IgD-negative memory B cell (primary cell): ENCODE data around the gene C6orf120. TPM values are rescaled to one million over a fixed set of nuclear protein-coding genes. Genes with fewer than 3 reads are reported as not detected.

ENCODE experiments used
- H3K27ac Mint-ChIP-seq, 3 donors: one replicate each; pipeline ENCODE4 v1.8.0; 2020 to 2022; ENCODE audit warnings: mild to moderate bottlenecking in 3 of 3, mixed read lengths in 3 of 3, moderate library complexity in 1 of 3
- H3K27me3 Mint-ChIP-seq: one replicate; pipeline ENCODE4 v1.8.0; 2021; ENCODE audit warnings: mixed read lengths
- H3K36me3 Mint-ChIP-seq: one replicate; pipeline ENCODE4 v1.8.0; 2020; ENCODE audit warnings: mild to moderate bottlenecking, mixed read lengths
- H3K4me1 Mint-ChIP-seq, 3 donors: one replicate each; pipeline ENCODE4 v1.8.0; 2020 to 2022; ENCODE audit warnings: mixed read lengths in 3 of 3, mild to moderate bottlenecking in 1 of 3
- H3K4me3 Mint-ChIP-seq, 4 donors: one replicate each; pipeline ENCODE4 v1.8.0; 2020 to 2022; ENCODE audit warnings: mild to moderate bottlenecking in 4 of 4, mixed read lengths in 4 of 4, moderate library complexity in 3 of 4
- H3K9me3 Mint-ChIP-seq, 3 donors: one replicate each; pipeline ENCODE4 v1.8.0; 2020 to 2021; ENCODE audit warnings: mixed read lengths in 3 of 3, mild to moderate bottlenecking in 1 of 3
- polyA plus RNA-seq: library from polyadenylated mRNA; unstranded; fragments of 300-500 nt; fragmentation: Illumina TruSeq; gene quantifications from one replicate; pipeline ENCODE4 v1.2.3, GENCODE V29; 2021

The C6orf120 gene
- polyA plus RNA-seq, 1 donor from 2014 or later: 7.8 TPM

DNA sequence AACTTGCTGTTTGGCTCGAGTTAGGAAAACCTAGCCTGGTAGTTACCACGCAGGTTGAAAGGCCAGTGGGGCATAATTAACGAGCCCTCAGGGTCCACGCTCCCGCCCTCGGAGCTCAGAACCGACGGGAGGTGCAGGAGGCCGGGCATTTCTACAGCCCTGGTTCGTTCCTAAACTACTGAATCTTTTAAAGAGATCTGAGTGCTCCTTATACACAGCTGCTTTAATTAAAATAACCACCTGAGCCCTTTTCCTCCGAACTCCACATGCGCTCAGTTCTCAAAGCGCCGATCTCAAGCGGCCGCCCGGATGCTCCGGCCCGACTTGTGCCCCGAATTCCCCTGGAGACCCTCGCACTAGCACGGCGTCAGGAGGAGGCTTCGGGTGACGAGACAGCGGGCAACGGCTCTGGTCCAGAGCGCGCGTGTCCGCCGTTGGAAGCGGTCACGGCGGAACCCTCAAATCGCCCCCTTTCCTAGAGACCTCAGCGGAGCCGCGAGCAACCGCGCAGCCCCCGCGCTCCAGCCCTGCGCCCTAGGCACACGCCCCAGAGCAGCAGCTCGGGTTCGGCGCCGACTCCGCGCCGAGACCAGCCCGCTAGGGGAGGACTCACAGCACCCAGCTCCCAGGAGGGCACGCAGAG, 494 bp upstream of the C6orf120 start:
- H3K9me3 Mint-ChIP-seq: no peaks in the 10 kb centered on the region
- no peaks in the 10 kb centered on the region for H3K36me3 Mint-ChIP-seq
- no peaks in the 10 kb centered on the region for H3K27me3 Mint-ChIP-seq
- H3K4me3 Mint-ChIP-seq: peak overlapping the region; percentile 89 to 98 (median 95)
- H3K4me1 Mint-ChIP-seq: peaks cover 28 to 38% (median 29%) of the 10 kb centered on the region in 3 donors
- H3K27ac Mint-ChIP-seq: peak overlapping the region; percentile 89 to 94 (median 94)

DNA sequence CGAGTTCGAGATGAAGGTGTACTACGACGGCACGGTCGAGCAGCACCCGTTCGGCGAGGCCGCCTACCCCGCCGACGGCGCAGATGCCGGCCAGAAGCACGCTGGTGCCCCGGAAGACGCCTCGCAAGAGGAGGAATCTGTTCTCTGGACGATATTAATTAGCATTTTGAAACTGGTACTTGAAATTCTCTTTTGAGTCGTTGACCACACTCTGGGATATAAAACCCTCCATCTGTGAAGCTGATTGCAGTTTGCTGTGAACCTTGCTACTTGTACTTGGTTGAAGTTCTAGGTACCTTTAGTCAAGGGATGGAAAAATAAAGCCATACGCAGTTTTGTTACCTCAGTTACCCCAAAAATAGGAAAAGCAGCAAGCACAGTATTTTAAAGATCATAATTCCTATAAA, 917 bp downstream of the C6orf120 start:
- H3K27ac Mint-ChIP-seq: peak overlapping the region; percentile 89 to 94 (median 91)

DNA sequence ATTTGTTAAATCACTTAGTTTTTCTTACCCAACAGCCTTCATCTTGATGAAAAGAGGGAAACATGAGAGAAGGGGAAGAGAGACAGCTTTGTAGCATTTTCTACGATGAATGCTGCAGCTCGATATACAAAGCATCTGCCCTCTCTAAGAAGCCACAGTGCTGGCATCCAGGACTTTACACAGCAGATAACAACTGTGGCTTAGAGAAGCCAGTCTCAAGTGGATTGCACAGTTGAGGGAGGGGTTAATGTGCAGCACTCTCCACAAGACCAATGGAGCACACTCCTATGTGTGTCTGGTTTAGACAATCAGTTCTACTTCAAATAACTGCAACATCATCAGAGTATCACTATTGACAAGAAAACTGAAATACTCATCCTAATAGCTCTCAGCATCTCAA, 5.8 kb downstream of the C6orf120 start:
- Mint-ChIP-seq H3K27me3 (no peaks in the 10 kb centered on the region), H3K4me1 (peaks cover 36 to 38% (median 37%) of the 10 kb centered on the region in 3 donors), H3K36me3 (no peaks in the 10 kb centered on the region), H3K27ac (no peak overlapping the region), H3K4me3 (no peak overlapping the region), H3K9me3 (no peaks in the 10 kb centered on the region)

More for the DNA sequence above, 917 bp downstream of the C6orf120 start:
- Mint-ChIP-seq H3K9me3 (no peaks in the 10 kb centered on the region), H3K4me1 (peaks cover 34 to 41% (median 37%) of the 10 kb centered on the region in 3 donors), H3K36me3 (no peaks in the 10 kb centered on the region), H3K27me3 (no peaks in the 10 kb centered on the region), H3K4me3 (peak overlapping the region; percentile 89 to 95 (median 92))

DNA sequence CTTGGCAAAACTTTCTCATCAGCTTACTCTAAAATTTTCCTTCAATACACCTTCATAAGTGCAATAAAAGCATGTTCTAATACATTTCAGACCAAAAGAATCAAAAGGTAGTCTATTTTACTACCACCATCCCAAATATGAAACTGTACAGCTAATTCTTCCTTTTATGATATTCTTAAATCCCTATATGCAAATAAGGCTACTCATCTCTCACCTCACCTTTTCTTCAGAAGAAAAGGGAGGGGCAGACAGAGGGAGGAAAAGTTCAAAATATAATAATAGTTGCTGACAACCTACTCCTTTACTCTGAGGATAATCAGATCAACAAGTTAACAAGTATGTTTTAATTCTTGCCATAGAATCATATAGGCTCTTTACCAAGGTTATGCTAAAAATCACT, 7.4 kb downstream of the C6orf120 start:
- Mint-ChIP-seq H3K9me3 (no peaks in the 10 kb centered on the region), H3K36me3 (no peaks in the 10 kb centered on the region), H3K27me3 (no peaks in the 10 kb centered on the region), H3K4me3 (no peak overlapping the region), H3K27ac (no peak overlapping the region), H3K4me1 (peaks cover 23 to 24% (median 24%) of the 10 kb centered on the region in 3 donors)

DNA sequence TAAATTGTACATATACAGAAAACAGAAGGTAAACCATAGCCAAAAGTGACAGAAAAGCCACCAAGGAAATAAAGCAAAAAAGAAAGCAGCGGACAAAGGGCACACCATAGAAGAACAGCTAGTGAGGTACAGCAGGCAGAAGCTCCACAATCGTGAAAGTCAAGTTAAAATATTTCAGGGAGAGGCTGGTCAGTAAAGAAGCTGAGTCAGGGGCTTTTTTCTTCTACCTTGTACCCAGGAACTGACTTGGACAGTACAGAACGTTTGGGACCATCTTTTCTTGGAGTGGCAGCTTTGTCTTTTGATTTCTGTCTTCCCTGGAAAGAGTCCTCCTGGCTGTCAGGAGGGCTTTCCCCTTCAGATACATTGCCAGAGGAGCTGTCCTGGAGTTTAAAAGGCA, 8.1 kb downstream of the C6orf120 start:
- Mint-ChIP-seq H3K36me3 (no peaks in the 10 kb centered on the region), H3K27ac (no peak overlapping the region), H3K4me3 (no peak overlapping the region), H3K9me3 (no peaks in the 10 kb centered on the region), H3K4me1 (peaks cover 20 to 22% (median 21%) of the 10 kb centered on the region in 3 donors), H3K27me3 (no peaks in the 10 kb centered on the region)

DNA sequence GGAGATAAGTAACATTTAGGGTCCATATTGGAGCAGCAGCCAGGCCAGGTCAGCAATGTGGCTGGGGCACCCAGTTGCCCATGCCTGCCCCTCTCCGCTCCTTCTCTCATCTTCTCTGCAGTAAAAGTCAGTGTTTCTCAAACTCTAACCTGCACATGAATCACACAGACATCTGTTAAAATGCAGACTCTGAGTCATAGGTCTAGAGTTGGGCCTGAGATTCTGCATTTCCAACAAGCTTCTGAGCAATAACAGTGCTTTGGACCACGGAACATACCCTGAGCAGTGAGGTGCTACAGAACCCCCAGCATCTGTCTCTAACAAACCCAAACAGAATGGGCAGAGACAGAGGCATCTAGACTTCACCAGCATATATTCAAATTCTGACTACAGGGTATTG, 12.3 kb downstream of the C6orf120 start:
- Mint-ChIP-seq H3K27me3 (no peaks in the 10 kb centered on the region), H3K36me3 (peaks cover 3% of the 10 kb centered on the region), H3K4me3 (no peak overlapping the region), H3K4me1 (peaks cover 4 to 8% (median 5%) of the 10 kb centered on the region in 3 donors), H3K27ac (no peak overlapping the region), H3K9me3 (no peaks in the 10 kb centered on the region)

DNA sequence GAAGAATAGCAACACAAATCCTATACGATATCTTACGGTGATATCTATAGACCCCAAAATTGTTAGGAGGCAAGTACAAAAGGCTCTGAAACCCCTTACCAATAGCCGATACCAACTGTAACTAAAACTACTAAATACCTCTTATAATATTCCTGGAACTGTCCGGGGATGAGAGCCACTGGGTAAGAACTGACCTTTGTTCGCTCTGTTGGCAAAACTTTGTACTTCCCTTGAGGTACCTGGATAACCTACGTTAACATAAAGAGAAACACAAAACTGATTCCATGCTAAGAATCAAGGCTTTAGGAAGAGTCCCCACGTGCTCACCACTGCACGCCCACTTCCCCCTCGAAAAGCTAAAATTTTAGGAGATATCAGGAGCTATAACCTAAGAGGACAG, 12.7 kb downstream of the C6orf120 start:
- no peaks in the 10 kb centered on the region for H3K27me3 Mint-ChIP-seq
- H3K27ac Mint-ChIP-seq: no peak overlapping the region
- H3K4me3 Mint-ChIP-seq: no peak overlapping the region
- no peaks in the 10 kb centered on the region for H3K9me3 Mint-ChIP-seq
- H3K4me1 Mint-ChIP-seq: peaks cover 2 to 12% (median 2%) of the 10 kb centered on the region in 3 donors
- H3K36me3 Mint-ChIP-seq: peaks cover 3% of the 10 kb centered on the region

DNA sequence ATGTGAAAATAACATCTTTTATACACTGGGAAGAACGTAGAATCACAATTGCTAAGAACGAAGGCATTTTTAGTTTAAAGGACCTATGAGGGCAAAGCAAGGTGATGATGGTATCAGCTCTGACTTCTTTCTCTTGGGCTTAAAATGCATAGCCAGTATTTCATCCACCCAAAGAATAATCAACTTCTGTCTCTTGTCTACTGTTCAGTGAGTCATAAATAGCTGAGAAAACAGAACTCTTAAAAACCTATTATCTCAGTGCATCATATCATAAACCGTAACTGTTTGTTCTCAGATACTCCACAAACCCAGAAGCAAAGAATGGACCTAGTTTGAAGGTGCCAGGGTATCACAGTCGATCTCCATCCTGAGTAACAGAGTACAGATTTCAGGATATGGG, 17.2 kb downstream of the C6orf120 start:
- peaks cover 3% of the 10 kb centered on the region for H3K36me3 Mint-ChIP-seq
- peak overlapping the region in 1 of 3 donors; percentile 10 for H3K27ac Mint-ChIP-seq
- H3K9me3 Mint-ChIP-seq: no peaks in the 10 kb centered on the region
- no peaks in the 10 kb centered on the region for H3K27me3 Mint-ChIP-seq
- peaks cover 9 to 28% (median 17%) of the 10 kb centered on the region in 3 donors for H3K4me1 Mint-ChIP-seq
- no peak overlapping the region for H3K4me3 Mint-ChIP-seq

DNA sequence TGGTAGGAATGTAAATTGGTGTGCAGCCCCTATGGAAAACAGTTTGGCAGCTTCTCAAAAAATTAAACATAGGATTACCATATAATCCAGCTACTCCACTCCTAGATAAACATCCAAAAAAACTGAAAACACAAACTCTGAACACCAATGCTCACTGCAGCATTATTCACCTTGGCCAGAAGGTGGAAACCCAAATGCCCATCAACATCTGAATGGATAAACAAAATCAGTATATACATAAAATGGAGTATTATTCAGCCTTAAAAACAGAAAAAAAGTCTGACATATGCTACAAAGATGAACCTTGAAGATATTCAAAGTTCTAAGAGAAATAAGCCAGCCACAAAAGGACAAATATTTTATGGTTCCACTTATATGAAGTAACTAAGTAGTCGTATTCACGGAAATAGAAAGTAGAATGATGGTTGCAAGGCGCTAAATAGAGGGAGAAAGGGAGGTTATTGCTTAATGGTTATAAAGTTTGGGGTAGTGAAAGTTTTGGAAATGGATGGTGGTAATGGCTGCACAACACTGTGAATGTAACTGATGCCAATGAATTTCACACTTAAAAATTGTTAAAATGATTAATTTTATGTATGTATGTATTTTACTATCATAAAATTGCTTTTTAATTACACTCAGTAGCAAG, 18.4 kb downstream of the C6orf120 start:
- Mint-ChIP-seq H3K4me1 (peaks cover 11 to 27% (median 21%) of the 10 kb centered on the region in 3 donors), H3K27ac (peak overlapping the region in 2 of 3 donors; percentile 29 to 62), H3K9me3 (no peaks in the 10 kb centered on the region), H3K27me3 (no peaks in the 10 kb centered on the region), H3K4me3 (peak overlapping the region in 1 of 4 donors; percentile 84), H3K36me3 (peaks cover 3% of the 10 kb centered on the region)

DNA sequence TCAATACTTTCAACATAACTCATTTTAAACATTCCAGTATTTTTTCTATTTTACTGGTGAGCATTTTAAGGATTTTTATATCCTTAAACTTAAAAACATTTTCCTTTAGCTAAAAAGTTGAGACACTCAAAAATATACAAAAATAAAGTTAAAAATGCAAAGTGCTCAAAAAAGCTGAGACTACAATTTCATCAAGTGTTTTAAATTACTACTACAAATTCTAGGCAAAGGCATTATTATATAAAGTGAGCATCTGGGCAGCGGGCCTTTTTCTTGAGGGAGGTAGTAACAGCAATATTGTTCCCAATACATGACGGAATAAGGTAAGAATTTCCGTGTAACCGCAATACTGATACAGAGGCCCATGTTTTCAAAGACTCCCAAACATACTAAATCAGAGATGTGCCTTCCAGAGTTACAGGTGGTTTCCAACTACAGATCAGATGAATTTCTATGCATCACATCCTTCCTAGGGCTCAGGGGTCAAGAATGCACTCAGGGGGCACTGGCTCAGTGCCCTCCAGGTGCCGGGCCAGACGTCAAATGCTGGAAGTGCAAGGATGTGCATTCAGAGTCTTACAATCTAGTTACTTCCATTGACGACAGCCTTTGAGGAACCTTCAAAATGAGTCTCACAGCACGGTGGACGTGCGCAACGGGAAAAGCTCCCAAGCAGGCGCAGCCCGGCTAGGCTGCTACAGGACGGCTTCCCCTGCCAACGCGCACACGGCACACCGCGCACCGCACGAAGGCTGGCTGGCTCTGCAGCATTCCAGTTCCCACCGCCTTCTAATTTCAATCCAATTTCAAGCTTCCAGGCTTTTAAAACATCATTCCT, 20.7 kb downstream of the C6orf120 start:
- H3K36me3 Mint-ChIP-seq: no peaks in the 10 kb centered on the region
- peak overlapping the region; percentile 91 to 99 (median 92) for H3K27ac Mint-ChIP-seq
- H3K9me3 Mint-ChIP-seq: no peaks in the 10 kb centered on the region
- peaks cover 11 to 27% (median 24%) of the 10 kb centered on the region in 3 donors for H3K4me1 Mint-ChIP-seq
- no peaks in the 10 kb centered on the region for H3K27me3 Mint-ChIP-seq
- peak overlapping the region; percentile 91 to 97 (median 94) for H3K4me3 Mint-ChIP-seq

DNA sequence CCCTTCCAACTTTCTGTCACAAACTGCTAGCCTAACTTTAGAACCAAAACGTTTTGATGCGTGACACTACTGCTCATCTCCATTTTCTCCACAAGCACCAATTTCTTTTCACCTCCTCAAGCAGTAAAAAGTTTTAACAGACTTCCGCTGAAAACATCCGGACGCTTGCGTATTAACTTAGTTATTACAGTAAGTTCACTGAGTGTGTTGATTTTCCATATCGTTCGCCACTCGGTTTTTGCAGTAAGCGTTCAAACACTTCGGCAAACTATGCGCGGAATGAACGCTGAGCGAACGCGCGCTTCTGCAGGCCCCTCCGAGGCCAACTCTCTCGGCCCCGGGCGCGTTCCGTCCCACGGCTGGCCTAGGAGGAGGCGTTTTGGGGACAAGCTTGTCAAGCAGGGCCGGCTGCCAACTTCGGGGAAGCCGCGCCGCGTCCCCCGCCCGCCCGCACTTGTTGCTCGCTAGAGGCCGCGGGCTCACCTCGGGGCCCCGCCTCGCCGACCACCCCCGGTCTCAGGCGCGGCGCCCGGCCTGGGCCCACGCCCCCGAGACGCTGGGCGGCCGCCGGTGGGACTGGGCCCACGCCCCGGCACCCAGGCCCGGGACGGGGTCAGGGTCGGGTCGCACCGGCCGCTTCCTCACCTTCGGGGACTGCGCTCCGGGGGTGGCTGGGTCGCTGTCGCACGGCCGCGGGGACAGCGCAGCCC, 21.4 kb downstream of the C6orf120 start:
- H3K27me3 Mint-ChIP-seq: no peaks in the 10 kb centered on the region
- H3K27ac Mint-ChIP-seq: peak overlapping the region; percentile 91 to 99 (median 92)
- peaks cover 11 to 27% (median 24%) of the 10 kb centered on the region in 3 donors for H3K4me1 Mint-ChIP-seq
- no peaks in the 10 kb centered on the region for H3K36me3 Mint-ChIP-seq
- peak overlapping the region; percentile 91 to 97 (median 94) for H3K4me3 Mint-ChIP-seq
- no peaks in the 10 kb centered on the region for H3K9me3 Mint-ChIP-seq

DNA sequence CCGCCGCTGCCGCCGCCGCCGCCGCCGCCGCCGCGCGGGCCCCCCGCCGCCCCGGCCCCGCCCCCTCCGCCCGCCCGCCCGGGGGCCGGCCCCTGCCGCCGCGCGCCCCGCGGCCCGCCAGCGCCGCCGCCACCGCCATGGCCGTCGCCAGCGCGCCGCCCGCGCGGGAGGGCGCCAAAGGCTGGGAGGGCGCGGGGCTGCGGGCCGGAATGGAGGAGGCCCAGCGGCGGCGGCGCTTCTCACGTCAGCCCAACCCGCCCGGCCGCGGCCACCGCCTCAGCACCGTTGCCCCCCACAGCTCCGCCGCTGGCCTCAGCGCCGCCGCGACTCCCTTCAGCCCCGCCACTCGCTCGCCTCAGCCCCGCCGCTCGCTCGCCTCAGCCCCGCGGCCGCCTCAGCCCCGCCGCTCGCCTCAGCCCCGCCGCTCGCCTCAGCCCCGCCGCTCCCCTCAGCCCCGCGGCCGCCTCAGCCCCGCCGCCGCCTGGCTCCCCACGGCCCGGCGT, 22.1 kb downstream of the C6orf120 start:
- no peaks in the 10 kb centered on the region for H3K36me3 Mint-ChIP-seq
- H3K4me1 Mint-ChIP-seq: peaks cover 11 to 26% (median 24%) of the 10 kb centered on the region in 3 donors
- no peaks in the 10 kb centered on the region for H3K27me3 Mint-ChIP-seq
- peak overlapping the region in 3 of 4 donors; percentile 46 to 80 (median 79) for H3K4me3 Mint-ChIP-seq
- H3K27ac Mint-ChIP-seq: peak overlapping the region in 1 of 3 donors; percentile 76
- H3K9me3 Mint-ChIP-seq: no peaks in the 10 kb centered on the region

DNA sequence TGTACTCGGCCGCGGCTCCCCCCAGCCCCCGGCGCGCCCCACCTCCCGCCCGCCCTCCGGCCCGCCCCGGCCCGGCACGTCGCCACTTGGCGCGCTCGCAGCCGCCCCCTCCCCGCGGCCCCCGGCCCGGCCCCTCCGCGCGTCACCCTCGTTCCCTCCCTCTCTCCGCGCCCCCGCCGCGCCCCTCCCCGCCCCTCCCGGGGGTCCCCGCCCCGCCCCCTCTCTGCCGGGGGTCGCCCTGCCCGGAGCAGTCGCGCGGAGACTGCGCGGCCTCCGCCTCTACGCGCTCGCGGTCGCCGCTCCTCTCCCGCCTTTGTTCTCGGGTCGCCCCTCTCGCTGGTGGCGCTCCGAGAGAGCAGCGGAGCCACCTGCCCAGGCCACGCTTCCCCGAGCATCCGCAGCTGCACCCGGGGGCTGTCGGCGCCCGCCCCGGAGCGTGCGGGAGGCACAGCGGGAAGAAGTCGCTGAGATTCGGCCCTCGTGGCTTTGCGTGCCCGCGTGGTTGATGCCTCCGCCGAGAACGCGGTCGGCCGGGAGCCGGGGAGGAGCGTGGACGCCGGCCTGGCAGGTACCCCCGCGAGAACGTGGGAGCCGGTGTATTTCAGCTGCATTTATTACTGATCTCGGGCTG, 22.7 kb downstream of the C6orf120 start, which contains the start of gene PHF10:
TSS of gene PHF10 (minus strand) at position 7 of the 631 bp plus-strand sequence. CDS start 569 bp downstream, outside the sequence.
- Mint-ChIP-seq H3K4me1 (peaks cover 11 to 24% (median 21%) of the 10 kb centered on the region in 3 donors), H3K27ac (peak within 1 kb of the TSS; percentile 91 to 99 (median 92)), H3K36me3 (no peaks in the 10 kb centered on the region), H3K27me3 (no peaks in the 10 kb centered on the region), H3K9me3 (no peaks in the 10 kb centered on the region), H3K4me3 (peak within 1 kb of the TSS; percentile 92 to 97 (median 95))
